DMS53 (cell line): ENCODE measurements around the gene TGFB2.

ENCODE experiments used
- DNase-seq: peaks from one replicate; lab custom pipeline; 2025; lab: John Stamatoyannopoulos, UW

Gene TGFB2

DNA sequence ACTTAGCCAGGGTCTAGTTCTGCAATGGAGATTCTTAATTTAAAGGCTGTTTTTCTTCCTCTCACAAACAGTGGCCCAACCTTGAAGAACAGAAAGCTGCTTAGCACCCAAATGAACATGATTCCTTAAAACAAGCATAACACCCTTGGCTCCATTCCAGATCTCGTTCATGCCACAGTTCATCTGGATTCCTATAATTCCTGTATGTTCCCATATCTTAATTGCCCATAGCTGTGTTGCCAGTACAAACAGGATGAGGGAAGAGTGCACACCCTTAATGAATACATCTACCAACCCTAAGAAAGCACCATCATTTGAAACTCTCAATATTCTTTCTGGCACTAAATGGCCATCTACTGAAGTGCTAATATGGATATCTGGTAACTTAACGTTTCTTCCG, 45.5 kb downstream of the TGFB2 start:
- DNase-seq = no peak

GRCh38 chr1:218392780-218393179, 47.6 kb downstream of the TGFB2 start:
- DNase-seq = no peak

DNA sequence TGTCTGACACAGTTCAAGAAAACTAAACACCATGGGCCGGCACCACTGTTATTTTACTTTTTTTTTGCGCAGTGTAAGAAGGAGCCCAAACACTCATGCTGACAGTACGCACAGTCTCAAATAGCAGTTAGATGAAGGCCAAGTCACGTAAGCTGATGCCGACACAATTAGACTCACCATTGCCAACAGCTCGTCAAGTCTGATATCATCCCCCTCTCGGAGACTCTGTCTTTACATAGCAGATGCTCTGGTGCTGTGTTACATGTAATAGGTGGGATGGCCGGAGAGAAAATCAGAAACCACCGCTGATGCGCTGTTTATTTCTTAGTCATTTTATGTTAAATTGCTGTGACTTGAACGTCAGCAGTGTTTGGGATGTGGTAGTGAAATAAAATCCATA, 49.3 kb downstream of the TGFB2 start:
- DNase-seq = no peak

GRCh38 chr1:218394989-218395388, 49.9 kb downstream of the TGFB2 start:
- DNase-seq = no peak

DNA sequence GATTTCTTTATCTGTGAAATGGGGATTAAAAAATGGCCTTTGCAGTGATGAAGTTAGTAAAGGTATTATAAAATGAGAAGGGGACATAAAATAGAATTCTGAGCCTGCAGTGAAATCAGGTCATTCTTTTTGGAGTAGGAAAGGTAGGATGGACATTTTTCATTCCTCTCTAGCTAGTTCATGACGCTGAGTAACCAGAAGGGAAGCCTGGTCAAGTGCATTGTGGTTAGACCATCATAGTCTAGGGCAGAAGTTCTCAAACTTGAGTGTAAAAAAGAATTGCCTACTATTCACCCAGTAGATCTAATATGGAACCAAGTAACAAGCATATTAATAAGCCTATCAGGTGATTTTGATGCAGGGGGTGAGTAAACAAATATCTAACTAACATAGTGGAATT, 50.8 kb downstream of the TGFB2 start:
- no peak for DNase-seq

GRCh38 chr1:218397752-218398339, 52.7 kb downstream of the TGFB2 start:
- peak; percentile 39 for DNase-seq

- no peak for DNase-seq
These were observed 55.5 kb downstream of the TGFB2 start for GRCh38 chr1:218400624-218401023.

GRCh38 chr1:218401441-218401997, 56.4 kb downstream of the TGFB2 start:
- DNase-seq = peak; percentile 76

GRCh38 chr1:218401998-218402785, 57.1 kb downstream of the TGFB2 start:
- DNase-seq = peak; percentile 99

- no peak for DNase-seq
These were observed 57.6 kb downstream of the TGFB2 start for GRCh38 chr1:218402786-218403120.

- no peak for DNase-seq
These were observed 58.2 kb downstream of the TGFB2 start for GRCh38 chr1:218403300-218403699.

GRCh38 chr1:218407630-218408029, 62.5 kb downstream of the TGFB2 start:
- DNase-seq = no peak

- no peak for DNase-seq
These were observed 63.0 kb downstream of the TGFB2 start for GRCh38 chr1:218408135-218408534.

DNA sequence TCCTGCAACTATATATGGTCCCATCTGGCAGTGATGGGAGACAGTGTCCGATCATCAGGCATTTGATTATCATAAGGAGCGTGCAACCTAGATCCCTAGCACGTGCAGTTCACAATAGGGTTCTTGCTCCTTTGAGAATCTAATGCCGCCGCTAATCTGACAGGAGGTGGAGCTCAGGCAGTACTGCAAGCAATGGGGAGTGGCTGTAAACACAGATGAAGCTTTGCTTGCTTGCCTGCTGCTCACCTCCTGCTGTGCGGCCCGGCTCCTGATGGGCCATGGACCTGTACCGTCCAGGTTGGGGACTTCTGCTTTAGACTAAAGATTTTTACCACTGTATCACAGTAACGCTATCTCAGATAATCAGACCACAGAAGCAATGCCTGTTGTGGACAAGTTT, 63.8 kb downstream of the TGFB2 start:
- DNase-seq = no peak

DNA sequence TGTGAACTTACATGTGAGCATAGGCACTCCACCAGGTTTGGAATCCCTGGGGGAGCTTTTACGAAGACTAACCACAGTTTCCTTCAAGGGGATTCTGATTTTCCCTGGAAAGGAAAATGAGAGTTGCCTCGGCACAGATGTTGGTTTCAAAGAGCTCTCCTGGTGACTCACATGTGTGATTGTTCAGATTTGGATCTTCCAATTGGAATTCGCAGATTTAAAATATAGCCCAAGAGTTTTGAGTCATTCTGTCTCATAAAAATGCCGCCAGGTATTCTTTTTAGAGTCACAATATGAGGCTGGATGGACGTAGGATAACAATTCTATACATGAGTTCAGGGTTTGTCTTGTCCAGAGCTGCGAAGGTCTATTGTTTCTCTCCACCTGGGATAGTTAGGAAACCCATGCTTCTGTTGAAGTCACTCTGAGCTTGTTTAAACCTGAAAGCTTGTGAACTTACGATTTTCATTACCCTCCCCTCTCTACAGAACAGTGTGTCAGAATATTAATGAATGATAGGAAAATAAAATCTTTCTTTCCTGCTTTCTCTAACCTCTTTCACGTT, 64.9 kb downstream of the TGFB2 start:
- no peak for DNase-seq

GRCh38 chr1:218411101-218411500, 66.0 kb downstream of the TGFB2 start:
- no peak for DNase-seq

- DNase-seq = no peak
These were observed 67.0 kb downstream of the TGFB2 start for GRCh38 chr1:218412171-218412570.

DNA sequence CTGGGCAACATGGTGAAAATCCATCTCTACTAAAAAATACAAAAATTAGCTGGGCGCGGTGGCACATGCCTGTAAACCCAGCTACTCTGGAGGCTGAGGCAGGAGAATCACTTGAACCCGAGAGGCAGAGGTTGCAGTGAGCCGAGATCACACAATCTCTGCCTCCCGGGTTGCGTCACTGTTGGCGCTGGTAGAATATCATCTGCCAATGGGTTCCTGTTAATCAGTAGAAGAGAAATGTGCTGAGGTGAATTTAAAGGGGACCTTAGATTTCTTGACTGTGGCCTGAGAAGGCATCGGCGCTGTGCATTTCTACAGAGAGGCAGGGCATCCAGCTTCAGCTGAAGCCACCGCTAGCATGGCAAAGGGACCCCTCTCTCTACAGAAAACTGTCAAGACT, 68.0 kb downstream of the TGFB2 start:
- DNase-seq = no peak

DNA sequence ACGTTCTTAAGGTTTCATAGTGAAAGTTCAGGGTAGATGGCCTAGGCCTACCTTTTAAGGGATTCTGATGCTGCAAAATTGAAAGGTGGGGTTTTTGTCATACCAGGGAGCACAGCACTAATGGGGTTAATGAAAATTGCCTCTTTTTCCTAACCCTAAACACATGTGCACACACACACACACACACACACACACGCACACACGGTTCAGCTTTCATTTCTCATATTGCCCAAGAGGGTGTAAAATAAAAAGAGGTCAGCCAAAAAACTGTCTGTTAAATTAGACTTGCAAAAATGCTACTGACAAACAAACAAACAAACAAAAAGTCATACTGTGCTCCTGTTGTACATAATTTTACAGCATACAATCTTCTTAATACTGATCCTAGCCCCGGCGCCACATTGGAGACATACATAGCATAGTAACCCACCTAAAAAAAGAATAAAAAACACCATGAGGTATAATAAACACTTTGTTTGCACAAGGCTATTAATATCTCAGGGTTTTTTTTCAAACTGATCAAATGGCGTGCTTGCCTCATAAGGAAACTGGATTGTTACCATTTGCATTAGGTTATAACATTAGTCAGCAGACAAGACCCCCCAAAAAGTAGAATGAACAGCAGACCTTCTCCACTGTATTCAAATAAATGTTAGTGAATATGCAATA, 69.1 kb downstream of the TGFB2 start:
- DNase-seq = no peak

- no peak for DNase-seq
These were observed 70.6 kb downstream of the TGFB2 start for GRCh38 chr1:218415726-218416125.

GRCh38 chr1:218421531-218421930, 76.4 kb downstream of the TGFB2 start:
- DNase-seq = no peak

DNA sequence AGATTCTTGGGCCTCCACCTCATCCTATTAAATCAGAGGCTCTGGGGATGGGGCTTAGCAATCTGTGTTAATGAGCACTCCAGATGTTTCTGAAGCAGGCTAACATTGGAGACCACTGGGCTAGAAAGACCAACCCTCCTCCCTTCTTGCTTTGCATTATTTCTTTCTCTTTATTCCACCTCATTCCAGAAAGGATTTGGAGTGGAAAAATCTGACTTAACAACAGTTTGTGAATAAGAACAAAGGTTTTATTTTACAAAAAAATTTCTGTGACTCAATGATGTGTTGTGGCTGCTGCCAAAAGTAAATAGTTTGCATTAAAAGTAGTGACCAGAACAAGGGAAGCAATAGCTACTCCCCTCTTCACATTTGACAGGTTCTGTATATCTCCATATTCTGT, 79.4 kb downstream of the TGFB2 start:
- DNase-seq = no peak
